Bronchial epithelial cell (primary cell): ENCODE measurements around the gene RGS3. TPM values are rescaled to one million over a fixed set of nuclear protein-coding genes. Genes with fewer than 3 reads are reported as not detected.

Source experiments
- DNase-seq: peaks from one replicate; pipeline ENCODE4 v3.0.0-alpha.2; 2010; ENCODE audit warnings: low read depth
- FAIRE-seq: peaks from 2 replicates; lab custom pipeline; 2011; peaks lifted over from hg19 to GRCh38; lab: Jason Lieb, UNC
- H3K27me3 ChIP-seq: 2 replicates; pipeline ENCODE4 v1.5.1; 2011; ENCODE audit warnings: low read length; ENCODE audit not compliant: control insufficient read depth, insufficient read depth
- H3K36me3 ChIP-seq: 2 replicates; pipeline ENCODE4 v1.5.1; 2011; ENCODE audit warnings: low read length; ENCODE audit not compliant: control insufficient read depth, insufficient read depth
- H3K4me3 ChIP-seq: 2 replicates; pipeline ENCODE4 v1.5.1; 2011; ENCODE audit warnings: mild to moderate bottlenecking, low read depth, low read length, control low read depth
- total RNA-seq: library from RNA; depleted of rRNA; stranded (reverse); fragments of >200 nt; gene quantifications from 2 replicates; pipeline ENCODE4 v1.2.1, GENCODE V29; 2014
- TF ChIP-seq, protein P1 (sequence below): IDR thresholded peaks from 2 replicates; pipeline ENCODE4 v1.5.1; 2011; ENCODE audit warnings: mild to moderate bottlenecking, moderate library complexity, low read length, control low read depth, inconsistent platforms; ENCODE audit not compliant: insufficient read depth, severe bottlenecking

The RGS3 gene
- total RNA-seq, 1 donor from 2014 or later: 22.1 TPM

- TF ChIP-seq, protein P1, sequence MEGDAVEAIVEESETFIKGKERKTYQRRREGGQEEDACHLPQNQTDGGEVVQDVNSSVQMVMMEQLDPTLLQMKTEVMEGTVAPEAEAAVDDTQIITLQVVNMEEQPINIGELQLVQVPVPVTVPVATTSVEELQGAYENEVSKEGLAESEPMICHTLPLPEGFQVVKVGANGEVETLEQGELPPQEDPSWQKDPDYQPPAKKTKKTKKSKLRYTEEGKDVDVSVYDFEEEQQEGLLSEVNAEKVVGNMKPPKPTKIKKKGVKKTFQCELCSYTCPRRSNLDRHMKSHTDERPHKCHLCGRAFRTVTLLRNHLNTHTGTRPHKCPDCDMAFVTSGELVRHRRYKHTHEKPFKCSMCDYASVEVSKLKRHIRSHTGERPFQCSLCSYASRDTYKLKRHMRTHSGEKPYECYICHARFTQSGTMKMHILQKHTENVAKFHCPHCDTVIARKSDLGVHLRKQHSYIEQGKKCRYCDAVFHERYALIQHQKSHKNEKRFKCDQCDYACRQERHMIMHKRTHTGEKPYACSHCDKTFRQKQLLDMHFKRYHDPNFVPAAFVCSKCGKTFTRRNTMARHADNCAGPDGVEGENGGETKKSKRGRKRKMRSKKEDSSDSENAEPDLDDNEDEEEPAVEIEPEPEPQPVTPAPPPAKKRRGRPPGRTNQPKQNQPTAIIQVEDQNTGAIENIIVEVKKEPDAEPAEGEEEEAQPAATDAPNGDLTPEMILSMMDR: no peak
- H3K4me3 ChIP-seq: no peak overlapping the region
- FAIRE-seq (no peak), DNase-seq (no peak)
- H3K27me3 ChIP-seq: no peaks in the 10 kb centered on the region
- H3K36me3 ChIP-seq: no peaks in the 10 kb centered on the region
Measured at GRCh38 chr9:113503613-113504211, 40.2 kb downstream of the RGS3 start.

DNA sequence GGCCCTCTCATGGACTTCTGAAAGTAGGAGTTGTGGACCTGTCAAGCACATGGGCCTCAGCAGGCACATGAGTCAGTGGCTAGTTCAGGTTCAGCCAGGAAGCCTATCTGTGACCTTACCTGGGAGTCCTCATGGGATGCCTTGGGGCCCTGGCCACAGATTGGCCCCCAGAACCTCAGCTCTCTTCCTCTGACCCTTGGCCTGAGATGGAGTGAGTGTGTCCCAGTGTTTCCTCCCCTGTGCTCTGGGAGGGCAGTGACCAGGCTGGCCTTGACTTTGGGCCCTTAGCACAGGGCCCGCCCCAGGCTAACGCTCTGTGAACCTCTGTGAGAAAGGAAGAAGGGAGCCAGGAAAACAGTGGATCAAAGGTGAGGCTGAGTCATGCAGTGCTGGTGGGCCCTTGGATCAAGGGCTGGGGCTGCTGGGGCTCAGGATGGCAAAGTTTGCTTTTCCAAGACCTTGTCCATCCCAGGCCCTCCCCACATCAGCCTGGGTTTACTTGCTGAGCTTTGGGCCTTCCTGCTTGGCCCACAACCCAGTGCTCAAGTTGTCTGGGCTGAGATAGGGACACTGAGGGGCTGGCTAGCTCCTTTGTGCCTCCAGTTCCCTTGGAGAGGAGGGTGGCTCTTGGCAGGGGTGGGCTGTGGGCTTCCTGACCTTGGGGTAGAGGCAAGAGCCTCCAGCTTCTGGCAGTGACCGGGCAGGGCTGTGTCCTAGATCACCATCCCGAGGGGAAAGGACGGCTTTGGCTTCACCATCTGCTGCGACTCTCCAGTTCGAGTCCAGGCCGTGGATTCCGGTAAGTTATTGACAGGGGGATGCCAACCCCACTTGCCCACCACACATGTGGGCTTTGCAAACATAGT, 41.4 kb downstream of the RGS3 start:
- DNase-seq: no peak
- FAIRE-seq: no peak
- Histone ChIP-seq H3K36me3 (no peaks in the 10 kb centered on the region), H3K4me3 (no peak overlapping the region), H3K27me3 (no peaks in the 10 kb centered on the region)
- TF ChIP-seq, protein P1: no peak

- H3K4me3 ChIP-seq: no peak overlapping the region
- DNase-seq (no peak), FAIRE-seq (no peak)
- H3K27me3 ChIP-seq: no peaks in the 10 kb centered on the region
- H3K36me3 ChIP-seq: no peaks in the 10 kb centered on the region
- TF ChIP-seq, protein P1: no peak
Measured at GRCh38 chr9:113506090-113506589, 42.6 kb downstream of the RGS3 start.

DNA sequence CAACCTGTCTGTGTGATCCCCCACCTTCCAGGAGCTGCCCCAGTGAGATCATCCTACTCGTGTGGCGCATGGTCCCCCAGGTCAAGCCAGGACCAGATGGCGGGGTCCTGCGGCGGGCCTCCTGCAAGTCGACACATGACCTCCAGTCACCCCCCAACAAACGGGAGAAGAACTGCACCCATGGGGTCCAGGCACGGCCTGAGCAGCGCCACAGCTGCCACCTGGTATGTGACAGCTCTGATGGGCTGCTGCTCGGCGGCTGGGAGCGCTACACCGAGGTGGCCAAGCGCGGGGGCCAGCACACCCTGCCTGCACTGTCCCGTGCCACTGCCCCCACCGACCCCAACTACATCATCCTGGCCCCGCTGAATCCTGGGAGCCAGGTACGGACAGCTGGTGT, 43.7 kb downstream of the RGS3 start:
- H3K4me3 ChIP-seq: no peak overlapping the region
- no peaks in the 10 kb centered on the region for H3K27me3 ChIP-seq
- TF ChIP-seq, protein P1: no peak
- no peaks in the 10 kb centered on the region for H3K36me3 ChIP-seq
- FAIRE-seq (no peak), DNase-seq (no peak)

- TF ChIP-seq, protein P1: no peak
- Histone ChIP-seq H3K27me3 (no peaks in the 10 kb centered on the region), H3K36me3 (no peaks in the 10 kb centered on the region), H3K4me3 (no peak overlapping the region)
- FAIRE-seq (no peak), DNase-seq (no peak)
Measured at GRCh38 chr9:113508111-113508749, 44.7 kb downstream of the RGS3 start.
